HL-60 (cell line): ENCODE results near the gene GPC5.

ENCODE experiments used
- CTCF ChIP-seq: IDR thresholded peaks from one replicate; pipeline ENCODE4 v1.5.1; 2011; ENCODE audit warnings: low read length, control low read depth, inconsistent platforms; ENCODE audit not compliant: insufficient read depth
- POLR2AphosphoS5 ChIP-seq: IDR thresholded peaks from 2 replicates; pipeline ENCODE4 v1.6.1; 2012; ENCODE audit warnings: low read depth
- REST ChIP-seq: IDR thresholded peaks from 2 replicates; pipeline ENCODE4 v1.6.1; 2012; ENCODE audit warnings: low read depth; ENCODE audit not compliant: insufficient replicate concordance
- SPI1 ChIP-seq: IDR thresholded peaks from 2 replicates; pipeline ENCODE4 v1.6.1; 2012; ENCODE audit warnings: low read depth, mild to moderate bottlenecking, borderline replicate concordance

- no peak for TF ChIP-seq POLR2AphosphoS5
- no peak for TF ChIP-seq CTCF
- no peak for TF ChIP-seq SPI1
- TF ChIP-seq REST, result no peak
Observed at GRCh38 chr13:92414851-92415250, 1016.4 kb downstream of the GPC5 start.
